KMS-11 (cell line): ENCODE data around the gene MGAT5B.

ENCODE experiments used
- H2AFZ ChIP-seq: fragments of 200-600 bp; sonication (generic); 2 replicates; pipeline ENCODE4 v1.6.1; 2016; ENCODE audit warnings: antibody characterized with exemption, mixed run types, low read depth
- H3K27ac ChIP-seq: fragments of 200-600 bp; sonication (generic); 2 replicates; pipeline ENCODE4 v1.6.1; 2016; ENCODE audit warnings: mild to moderate bottlenecking, mixed run types
- H3K27me3 ChIP-seq: fragments of 200-600 bp; sonication (generic); 2 replicates; pipeline ENCODE4 v1.6.1; 2017; ENCODE audit warnings: mild to moderate bottlenecking, low read depth, mixed run types, moderate library complexity; ENCODE audit not compliant: insufficient read depth
- H3K36me3 ChIP-seq: fragments of 200-600 bp; sonication (generic); 2 replicates; pipeline ENCODE4 v1.6.1; 2017; ENCODE audit warnings: mild to moderate bottlenecking, mixed run types; ENCODE audit not compliant: insufficient read depth
- H3K4me1 ChIP-seq: fragments of 200-600 bp; sonication (generic); 2 replicates; pipeline ENCODE4 v1.6.1; 2016; ENCODE audit warnings: mild to moderate bottlenecking, low read depth, mixed run types; ENCODE audit not compliant: poor library complexity, severe bottlenecking
- H3K4me2 ChIP-seq: fragments of 200-600 bp; sonication (generic); 2 replicates; pipeline ENCODE4 v1.7.0; 2016; ENCODE audit warnings: mild to moderate bottlenecking, mixed run types
- H3K4me3 ChIP-seq: fragments of 200-600 bp; sonication (generic); IDR thresholded peaks from 2 replicates; pipeline ENCODE4 v1.6.1; 2017; ENCODE audit warnings: low read depth, low read length, mixed read lengths; ENCODE audit not compliant: insufficient read depth
- H3K79me2 ChIP-seq: fragments of 200-600 bp; sonication (generic); 2 replicates; pipeline ENCODE4 v1.6.1; 2016; ENCODE audit warnings: low read depth, mixed run types; ENCODE audit not compliant: insufficient read depth
- H3K9ac ChIP-seq: fragments of 200-600 bp; sonication (generic); 2 replicates; pipeline ENCODE4 v1.6.1; 2016; ENCODE audit warnings: mild to moderate bottlenecking, mixed run types
- H4K20me1 ChIP-seq: fragments of 200-600 bp; sonication (generic); 2 replicates; pipeline ENCODE4 v1.6.1; 2016; ENCODE audit warnings: mild to moderate bottlenecking, mixed run types; ENCODE audit not compliant: insufficient read depth
- CTCF ChIP-seq: fragments of 200-600 bp; sonication (generic); conservative IDR thresholded peaks from 2 replicates; pipeline ENCODE4 v1.6.1; 2017; ENCODE audit warnings: low read depth, mild to moderate bottlenecking, antibody characterized with exemption, low read length, moderate library complexity, mixed read lengths

The MGAT5B gene

GRCh38 chr17:76877437-76877836 is 9.2 kb downstream of the MGAT5B start:
- H3K9ac ChIP-seq = no peak overlapping the region
- H3K27me3 ChIP-seq = peaks cover 61% of the 10 kb centered on the region
- TF ChIP-seq CTCF = no peak
- no peak overlapping the region for H2AFZ ChIP-seq
- H3K4me3 ChIP-seq = no peak overlapping the region
- no peak overlapping the region for H3K4me2 ChIP-seq
- no peaks in the 10 kb centered on the region for H4K20me1 ChIP-seq
- H3K79me2 ChIP-seq = no peaks in the 10 kb centered on the region
- H3K36me3 ChIP-seq = no peaks in the 10 kb centered on the region
- no peak overlapping the region for H3K27ac ChIP-seq
- H3K4me1 ChIP-seq = peaks cover 7% of the 10 kb centered on the region

- TF ChIP-seq CTCF = no peak
- Histone ChIP-seq H3K36me3 (no peaks in the 10 kb centered on the region), H3K4me2 (no peak overlapping the region)
Observed at GRCh38 chr17:76878568-76878967, 10.4 kb downstream of the MGAT5B start.

DNA sequence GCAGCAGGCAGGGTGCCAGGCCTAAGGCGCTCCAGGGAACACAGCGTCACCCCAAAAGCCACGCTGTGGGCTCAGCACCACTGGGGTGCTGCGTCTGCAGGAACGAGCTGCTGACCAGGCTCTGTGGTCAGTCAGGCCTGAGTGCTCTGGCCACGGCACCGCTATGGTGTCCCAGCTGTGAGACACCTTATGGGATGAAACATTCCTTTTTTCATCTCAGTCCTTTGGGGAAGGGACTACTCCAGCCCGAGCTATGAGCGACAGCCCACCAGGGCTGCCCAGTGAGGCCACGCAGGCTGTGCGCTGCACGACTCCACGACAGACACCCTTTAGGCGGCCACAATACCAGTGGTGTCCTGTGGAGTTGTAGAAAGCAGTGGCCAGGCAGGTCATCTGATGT is 11.1 kb downstream of the MGAT5B start:
- H3K4me1 ChIP-seq = no peaks in the 10 kb centered on the region
- H3K4me3 ChIP-seq = no peak overlapping the region
- no peak for TF ChIP-seq CTCF
- H3K36me3 ChIP-seq = no peaks in the 10 kb centered on the region
- no peak overlapping the region for H3K27ac ChIP-seq
- peaks cover 79% of the 10 kb centered on the region for H3K27me3 ChIP-seq
- H2AFZ ChIP-seq = no peak overlapping the region
- H3K79me2 ChIP-seq = no peaks in the 10 kb centered on the region
- H3K9ac ChIP-seq = no peak overlapping the region
- no peaks in the 10 kb centered on the region for H4K20me1 ChIP-seq
- no peak overlapping the region for H3K4me2 ChIP-seq

More at GRCh38 chr17:76878568-76878967, 10.4 kb downstream of the MGAT5B start:
- Histone ChIP-seq H3K4me3 (no peak overlapping the region), H3K27ac (no peak overlapping the region), H3K4me1 (no peaks in the 10 kb centered on the region), H3K27me3 (peaks cover 72% of the 10 kb centered on the region), H2AFZ (no peak overlapping the region), H3K9ac (no peak overlapping the region), H3K79me2 (no peaks in the 10 kb centered on the region), H4K20me1 (no peaks in the 10 kb centered on the region)

DNA sequence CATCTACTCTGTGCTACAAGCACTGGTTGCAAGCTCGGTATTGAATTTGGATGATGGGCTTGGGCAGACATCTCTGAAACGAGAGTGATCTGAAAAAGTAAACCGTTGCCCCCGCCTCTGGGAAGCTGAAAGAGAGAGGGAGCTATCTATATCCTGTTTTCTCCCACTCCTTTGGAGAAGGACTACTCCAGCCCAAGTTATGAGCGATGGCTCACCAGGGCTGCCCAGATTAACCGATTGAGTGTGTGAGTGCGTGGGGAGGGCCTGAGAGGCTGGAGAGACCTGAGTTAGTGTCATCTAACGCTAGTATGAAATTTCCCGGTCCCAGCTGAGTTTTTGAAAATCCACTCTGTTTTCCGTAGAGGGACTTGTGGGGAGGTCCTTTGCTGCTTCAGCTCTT is 11.5 kb downstream of the MGAT5B start:
- Histone ChIP-seq H3K27me3 (peaks cover 82% of the 10 kb centered on the region), H3K36me3 (no peaks in the 10 kb centered on the region), H3K4me2 (no peak overlapping the region), H3K79me2 (no peaks in the 10 kb centered on the region), H3K4me3 (no peak overlapping the region), H4K20me1 (no peaks in the 10 kb centered on the region), H3K27ac (no peak overlapping the region), H2AFZ (no peak overlapping the region), H3K9ac (no peak overlapping the region), H3K4me1 (no peaks in the 10 kb centered on the region)
- no peak for TF ChIP-seq CTCF
